NCI-H1694 treated with DMSO at 0.1 percent for 48 hours (cell line): ENCODE measurements around the gene AMOTL1.
"Not testable (repeated sequence)": the region's sequence is repeated elsewhere in the genome, so short reads cannot be mapped to it uniquely, and the experiment has no call there.

ENCODE experiments used
- DNase-seq: peaks from one replicate; lab custom pipeline; 2025; lab: John Stamatoyannopoulos, UW

Gene AMOTL1

GRCh38 chr11:94794287-94795168, 26.4 kb downstream of the AMOTL1 start:
- DNase-seq = no peak

DNA sequence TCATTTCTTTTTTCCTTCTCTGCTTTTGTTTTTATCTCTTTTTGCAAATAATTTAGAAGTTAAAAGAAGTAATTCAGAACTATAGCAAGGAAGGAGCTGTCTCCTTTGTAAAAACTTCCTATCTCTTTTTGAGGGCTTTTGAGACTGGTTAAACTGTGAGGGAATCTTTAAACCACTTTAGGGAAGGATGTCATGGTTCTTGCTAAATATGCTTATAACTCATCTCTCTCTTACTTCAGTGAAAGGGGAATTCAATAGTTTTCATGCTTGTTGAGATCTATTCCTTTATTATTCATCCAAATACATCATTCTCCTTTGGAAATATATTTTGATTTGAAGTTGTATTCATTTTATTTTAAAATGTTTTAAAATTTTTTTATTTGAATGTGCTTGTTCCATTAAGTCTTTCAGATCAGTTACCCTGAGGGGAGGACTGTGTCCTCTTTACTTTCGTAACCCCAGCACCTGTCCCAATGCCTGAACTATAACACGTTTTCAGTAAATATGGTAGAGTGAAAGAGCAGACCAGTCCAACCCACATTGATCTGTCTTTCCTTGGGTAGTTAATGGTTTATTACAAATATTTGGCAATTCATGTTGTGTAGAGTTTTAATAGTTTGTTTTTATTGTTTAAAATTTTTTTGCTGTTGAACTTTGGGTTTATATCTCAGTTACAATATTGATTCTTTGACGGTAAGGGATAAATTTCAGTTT, 27.5 kb downstream of the AMOTL1 start:
- DNase-seq = no peak

DNA sequence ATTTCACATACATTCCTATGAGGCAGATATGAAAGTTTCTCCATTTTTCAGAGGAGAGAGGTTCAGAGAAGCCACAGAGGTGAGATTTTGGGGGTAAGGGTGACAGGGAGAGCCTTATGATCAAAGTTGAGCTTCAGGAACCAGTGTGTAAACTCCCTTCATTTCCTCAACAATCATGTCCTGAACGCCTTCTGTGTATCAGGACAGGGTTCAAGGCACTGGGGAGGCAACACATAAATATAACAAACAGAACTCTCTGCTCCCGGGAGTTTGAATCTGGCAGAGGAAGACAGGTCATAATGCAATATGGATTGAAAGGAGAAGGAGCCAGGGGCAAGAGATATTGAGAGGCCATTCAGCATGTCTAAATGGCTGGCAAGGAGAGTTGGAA, 28.0 kb downstream of the AMOTL1 start:
- no peak for DNase-seq

- no peak for DNase-seq
Measured at GRCh38 chr11:94796863-94797262, 28.7 kb downstream of the AMOTL1 start.

GRCh38 chr11:94799726-94800125, 31.6 kb downstream of the AMOTL1 start:
- no peak for DNase-seq

- DNase-seq = no peak
Measured at GRCh38 chr11:94800414-94800813, 32.3 kb downstream of the AMOTL1 start.

DNA sequence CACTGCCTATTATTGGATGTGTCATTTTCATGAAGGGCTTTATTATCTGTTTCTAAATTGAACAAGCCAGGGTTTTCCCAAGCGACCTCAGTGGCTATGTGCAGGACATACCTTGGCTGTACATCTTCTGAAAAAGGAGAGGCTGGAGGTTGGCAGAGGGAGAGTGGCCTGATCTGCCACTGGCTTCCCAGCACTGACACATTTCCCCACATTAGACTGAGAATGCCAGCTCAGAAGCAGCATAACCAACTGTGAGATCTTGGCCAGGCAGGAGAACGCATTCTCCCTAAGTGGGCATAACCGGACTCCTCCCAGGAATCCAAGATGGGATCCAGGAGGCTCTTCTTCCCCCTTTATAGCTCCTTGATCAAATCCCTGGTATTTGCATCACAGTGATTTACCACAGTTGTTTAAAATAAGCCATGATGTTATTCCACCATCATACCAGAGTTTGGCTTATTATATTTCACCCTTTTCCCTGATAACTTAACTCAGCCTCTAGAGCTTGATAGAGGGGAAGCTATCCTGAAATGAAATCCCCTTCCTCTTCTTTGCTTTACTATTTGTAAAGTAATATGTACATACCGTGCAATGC, 33.8 kb downstream of the AMOTL1 start:
- no peak for DNase-seq

DNA sequence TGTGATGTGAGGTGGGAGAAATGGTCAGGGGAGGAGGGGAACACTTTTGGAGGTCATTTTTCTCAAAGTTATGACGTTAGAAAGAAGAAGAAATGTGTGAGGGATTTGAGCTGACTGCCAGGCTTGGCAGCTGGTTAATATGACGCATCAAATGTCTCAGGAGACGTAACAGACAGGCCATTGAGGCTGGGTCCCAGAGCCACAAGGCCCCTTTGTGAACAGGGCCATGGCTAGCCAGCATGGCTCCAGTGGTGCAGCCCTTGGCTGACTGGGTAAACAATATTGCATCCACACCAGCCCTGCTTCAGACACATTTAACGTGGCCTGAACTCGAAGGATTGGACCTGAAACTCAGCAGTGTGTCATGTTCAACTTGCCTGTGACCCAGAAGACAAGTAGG, 34.3 kb downstream of the AMOTL1 start:
- no peak for DNase-seq

- no peak for DNase-seq
Measured at GRCh38 chr11:94803491-94803890, 35.3 kb downstream of the AMOTL1 start.

DNA sequence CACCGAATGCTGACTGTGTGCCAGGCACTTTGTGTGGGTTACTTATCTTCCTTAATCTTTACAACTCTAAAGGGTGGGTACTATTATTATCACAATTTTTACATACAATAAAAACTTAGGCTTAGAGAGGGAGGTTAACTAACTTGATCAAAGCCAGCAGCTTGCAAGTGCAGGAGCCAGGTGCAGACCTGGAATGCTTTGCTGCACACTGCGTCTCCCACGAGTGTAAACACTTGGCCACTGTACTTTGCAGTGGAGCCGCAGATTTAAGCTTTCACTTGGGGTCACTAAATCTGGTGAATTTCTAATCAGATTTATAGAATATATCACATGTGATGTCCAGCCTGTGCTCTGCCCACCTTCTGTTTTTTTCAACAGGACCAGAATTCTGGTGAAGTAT, 36.7 kb downstream of the AMOTL1 start:
- DNase-seq = no peak

- DNase-seq = no peak
Measured at GRCh38 chr11:94806014-94806413, 37.9 kb downstream of the AMOTL1 start.

GRCh38 chr11:94806419-94806818, 38.3 kb downstream of the AMOTL1 start:
- no peak for DNase-seq

GRCh38 chr11:94809251-94809650, 41.1 kb downstream of the AMOTL1 start:
- no peak for DNase-seq

DNA sequence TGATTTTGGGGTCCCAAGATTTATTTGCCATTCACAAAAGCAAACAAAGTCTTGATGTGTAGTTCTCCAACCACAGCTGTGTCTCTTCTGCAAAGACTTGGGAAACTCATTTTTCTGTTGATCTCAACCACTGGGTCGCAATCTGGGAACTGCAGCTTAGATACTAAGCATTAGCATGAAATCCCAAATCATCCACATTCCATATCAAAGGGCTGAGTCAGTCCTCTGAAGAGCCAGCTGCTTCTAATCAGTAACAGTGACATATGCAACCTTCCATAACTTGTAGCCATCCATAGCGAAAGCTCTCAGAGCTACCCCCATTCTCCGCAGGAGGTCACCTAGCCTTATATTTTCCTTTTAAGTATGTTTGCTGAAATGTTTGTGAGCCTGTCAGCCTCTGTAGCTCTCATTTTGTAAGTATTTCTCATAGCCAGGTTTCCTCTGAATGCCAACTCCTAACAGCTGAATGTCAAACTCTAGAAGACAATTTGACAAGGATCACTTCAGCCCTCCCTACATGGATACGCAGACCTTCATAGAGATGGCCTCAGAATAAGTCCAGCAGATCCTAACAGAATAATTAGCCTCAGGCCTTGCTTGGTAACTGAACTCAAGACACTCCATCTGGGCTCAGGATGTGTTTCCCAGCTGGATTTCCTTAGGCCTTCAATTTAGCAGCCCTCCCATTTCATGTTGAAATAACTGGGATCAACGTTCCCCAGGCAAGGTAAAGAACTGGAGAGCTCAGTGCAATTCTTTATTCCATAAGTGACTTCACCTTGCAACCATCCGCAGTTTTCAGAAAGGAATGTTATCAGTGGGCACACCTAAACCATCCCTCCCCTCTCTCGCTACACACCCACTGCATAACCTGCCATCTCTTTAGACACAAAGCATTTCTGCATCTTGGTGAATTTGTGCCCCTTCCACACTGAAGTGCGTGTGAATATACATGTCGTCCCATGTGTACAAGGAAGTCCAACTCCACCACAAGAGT, 44.9 kb downstream of the AMOTL1 start:
- DNase-seq = not testable (repeated sequence)

- DNase-seq = no peak
Measured at GRCh38 chr11:94814272-94814976, 46.3 kb downstream of the AMOTL1 start.

DNA sequence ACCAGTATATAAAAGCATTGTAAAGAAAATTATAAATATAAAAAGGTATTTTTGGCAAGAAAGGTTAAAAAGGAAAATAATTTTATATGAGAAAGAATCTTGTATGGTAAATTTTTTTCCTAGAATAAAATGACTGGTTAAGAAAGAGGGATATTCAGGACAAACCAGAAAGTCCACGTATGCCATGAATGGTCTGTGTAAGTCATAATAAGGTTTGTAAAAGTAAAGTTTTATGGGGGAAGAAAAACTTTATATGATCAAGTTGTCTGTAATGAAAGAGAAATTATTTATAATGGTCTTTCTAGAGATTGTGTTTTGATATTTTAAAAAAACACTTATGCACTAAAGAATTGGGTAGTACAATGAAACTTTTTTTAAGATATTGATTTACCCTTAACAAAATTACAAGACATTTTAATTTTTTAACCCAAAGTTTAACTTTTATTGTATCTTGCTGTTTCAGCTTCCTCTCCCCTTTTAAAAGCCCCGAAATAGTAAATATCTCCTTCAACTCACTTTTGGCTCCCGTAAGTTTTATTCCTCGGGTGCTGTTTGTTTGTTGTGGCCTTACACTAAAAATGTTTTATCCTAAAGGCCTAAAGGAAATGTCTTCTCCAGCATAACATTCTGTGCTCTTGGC, 47.7 kb downstream of the AMOTL1 start:
- DNase-seq = no peak

DNA sequence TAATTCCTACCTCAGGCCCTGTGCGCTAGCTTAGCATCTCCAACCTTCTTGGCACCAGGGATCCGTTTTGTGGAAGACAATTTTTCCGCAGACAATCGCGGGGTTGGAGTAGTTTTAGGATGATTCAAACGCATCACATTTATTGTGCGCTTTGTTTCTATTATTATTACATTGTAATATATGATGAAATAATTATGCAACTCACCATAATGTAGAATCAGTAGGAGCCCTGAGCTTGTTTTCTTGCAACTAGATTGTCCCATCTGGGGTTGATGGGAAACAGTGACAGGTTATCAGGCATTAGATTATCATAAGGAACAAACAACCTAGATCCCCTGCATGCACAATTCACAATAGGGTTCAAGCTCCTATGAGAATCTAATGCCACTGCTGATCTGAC, 52.3 kb downstream of the AMOTL1 start:
- DNase-seq = no peak

DNA sequence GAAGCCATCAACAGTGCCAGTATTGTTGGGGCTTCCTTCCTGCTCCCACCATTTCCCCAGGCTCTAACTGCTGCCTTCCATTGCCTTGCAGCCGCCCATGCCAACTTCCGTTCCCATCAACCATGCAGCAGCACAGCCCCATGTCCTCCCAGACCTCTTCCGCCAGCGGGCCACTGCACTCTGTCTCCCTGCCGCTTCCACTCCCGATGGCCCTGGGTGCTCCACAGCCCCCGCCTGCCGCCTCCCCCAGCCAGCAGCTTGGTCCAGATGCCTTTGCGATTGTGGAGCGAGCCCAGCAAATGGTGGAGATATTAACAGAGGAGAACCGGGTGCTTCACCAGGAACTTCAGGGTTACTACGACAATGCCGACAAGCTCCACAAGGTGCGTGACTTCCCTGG, 53.3 kb downstream of the AMOTL1 start:
- no peak for DNase-seq

DNA sequence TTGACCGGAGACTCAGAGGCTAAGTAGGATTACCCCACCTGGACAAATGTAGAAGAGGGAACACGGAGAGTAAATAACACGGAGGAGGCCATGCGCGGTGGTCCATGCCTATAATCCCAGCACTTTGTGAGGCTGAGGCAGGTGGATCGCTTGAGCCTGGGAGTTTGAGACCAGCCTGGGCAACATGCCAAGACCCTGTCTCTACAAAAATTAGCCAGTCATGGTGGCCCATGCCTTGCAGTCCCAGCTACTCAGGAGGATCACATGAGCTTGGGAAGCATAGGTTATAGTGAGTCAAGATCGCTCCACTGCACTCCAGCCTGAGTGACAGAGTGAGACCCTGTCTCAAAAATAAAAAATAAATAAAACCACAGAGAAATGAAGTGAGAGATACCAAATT, 53.9 kb downstream of the AMOTL1 start:
- no peak for DNase-seq

GRCh38 chr11:94823102-94823732, 55.1 kb downstream of the AMOTL1 start:
- DNase-seq = no peak
